ENCODE measurements around the gene FAM13A. TPM values are rescaled to one million over a fixed set of nuclear protein-coding genes. Genes with fewer than 3 reads are reported as not detected.

Gene FAM13A
- total RNA-seq, 1 donor from 2014 or later = 51.2 TPM

- Mint-ChIP-seq H3K36me3 (ENCODE audit: unreplicated experiment) (peaks cover 4% of the 10 kb centered on the region), H3K27me3 (ENCODE audit: unreplicated experiment) (no peaks in the 10 kb centered on the region), H3K27ac (ENCODE audit: unreplicated experiment) (no peak overlapping the region), H3K9me3 (ENCODE audit: unreplicated experiment) (peaks cover 1% of the 10 kb centered on the region), H3K4me1 (ENCODE audit: low read depth, unreplicated experiment) (peaks cover 5% of the 10 kb centered on the region), H3K4me3 (ENCODE audit: unreplicated experiment) (no peak overlapping the region)
- no peak for DNase-seq
- no peak for TF ChIP-seq CTCF (IDR thresholded peaks at IDR 0.05; ENCODE audit: partially characterized antibody, unreplicated experiment)
Observed at GRCh38 chr4:88750369-88750768, 306.6 kb downstream of the FAM13A start.

DNA sequence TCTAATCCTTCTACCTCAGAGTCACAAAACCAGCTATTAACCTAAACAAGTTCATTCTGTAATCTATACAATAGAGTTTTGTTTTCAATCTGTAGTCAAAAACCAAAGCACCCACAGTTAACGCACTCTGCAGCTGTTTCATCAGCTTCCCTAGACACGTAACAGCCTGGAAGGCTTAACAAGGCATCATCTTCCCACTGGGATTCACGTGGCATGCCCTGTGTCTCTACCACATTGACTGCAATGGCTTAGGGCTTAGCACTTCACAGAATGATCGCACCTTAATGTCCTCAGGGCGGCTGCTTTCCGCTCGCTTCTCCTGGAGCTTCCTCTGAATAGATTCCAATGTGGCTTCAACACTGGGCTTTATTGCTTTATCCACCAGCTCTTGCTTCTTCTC is 309.6 kb downstream of the FAM13A start:
- Mint-ChIP-seq H3K4me3 (ENCODE audit: unreplicated experiment) (no peak overlapping the region), H3K4me1 (ENCODE audit: low read depth, unreplicated experiment) (no peaks in the 10 kb centered on the region), H3K27me3 (ENCODE audit: unreplicated experiment) (no peaks in the 10 kb centered on the region), H3K36me3 (ENCODE audit: unreplicated experiment) (peaks cover 4% of the 10 kb centered on the region), H3K9me3 (ENCODE audit: unreplicated experiment) (peaks cover 1% of the 10 kb centered on the region), H3K27ac (ENCODE audit: unreplicated experiment) (no peak overlapping the region)
- TF ChIP-seq CTCF (IDR thresholded peaks at IDR 0.05; ENCODE audit: partially characterized antibody, unreplicated experiment) = no peak
- DNase-seq = no peak

DNA sequence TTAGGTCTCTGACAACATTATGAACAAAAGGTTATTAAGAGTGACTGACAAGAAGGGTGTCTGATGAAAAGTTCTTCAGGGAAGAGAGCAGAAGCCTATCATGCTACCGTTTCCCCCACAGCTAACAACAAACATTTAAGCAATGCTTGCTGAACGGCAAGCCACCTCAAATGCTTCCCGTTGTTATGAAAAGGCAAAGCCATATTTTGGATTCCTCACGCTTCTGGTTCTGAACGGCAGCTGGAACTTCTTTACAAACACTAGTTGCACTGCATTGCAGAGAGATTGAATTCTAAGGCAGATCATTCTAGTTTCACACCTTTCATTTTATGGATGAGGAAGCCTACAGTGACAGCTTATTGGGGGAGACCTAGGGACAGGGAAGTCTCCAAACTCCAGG is 310.8 kb downstream of the FAM13A start:
- Mint-ChIP-seq H3K9me3 (ENCODE audit: unreplicated experiment) (peaks cover 1% of the 10 kb centered on the region), H3K36me3 (ENCODE audit: unreplicated experiment) (peaks cover 4% of the 10 kb centered on the region), H3K4me3 (ENCODE audit: unreplicated experiment) (no peak overlapping the region), H3K27me3 (ENCODE audit: unreplicated experiment) (no peaks in the 10 kb centered on the region), H3K4me1 (ENCODE audit: low read depth, unreplicated experiment) (no peaks in the 10 kb centered on the region), H3K27ac (ENCODE audit: unreplicated experiment) (no peak overlapping the region)
- no peak for TF ChIP-seq CTCF (IDR thresholded peaks at IDR 0.05; ENCODE audit: partially characterized antibody, unreplicated experiment)
- no peak for DNase-seq

DNA sequence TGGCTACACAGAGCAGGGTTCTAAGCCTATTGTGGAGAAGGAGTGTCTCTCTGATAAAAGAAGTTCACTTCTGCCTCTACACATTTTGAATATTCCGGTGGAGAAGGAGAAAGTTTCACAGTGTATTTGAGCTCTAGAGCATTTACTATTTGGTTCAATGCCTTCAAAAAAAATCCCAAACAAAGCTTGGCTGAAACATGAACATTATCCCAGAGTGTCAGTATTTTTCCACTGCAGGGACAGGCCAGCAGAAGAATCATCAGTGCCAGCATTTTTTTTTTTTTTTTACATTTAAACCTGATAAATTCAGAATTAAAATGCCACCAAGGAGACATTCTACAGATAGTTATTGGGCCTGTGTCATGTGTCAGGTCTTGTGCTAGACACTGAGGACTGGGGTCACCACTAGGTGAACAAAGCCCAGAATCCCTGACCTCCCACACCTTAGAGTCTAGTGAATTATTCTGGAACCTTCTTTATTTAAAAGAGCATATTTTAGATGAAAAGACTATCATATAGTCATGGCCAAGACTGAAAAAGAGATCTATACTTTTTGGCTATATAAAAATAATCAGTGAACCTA is 311.3 kb downstream of the FAM13A start:
- H3K27me3 Mint-ChIP-seq (ENCODE audit: unreplicated experiment) = no peaks in the 10 kb centered on the region
- no peak for TF ChIP-seq CTCF (IDR thresholded peaks at IDR 0.05; ENCODE audit: partially characterized antibody, unreplicated experiment)
- peaks cover 1% of the 10 kb centered on the region for H3K9me3 Mint-ChIP-seq (ENCODE audit: unreplicated experiment)
- H3K27ac Mint-ChIP-seq (ENCODE audit: unreplicated experiment) = no peak overlapping the region
- H3K4me3 Mint-ChIP-seq (ENCODE audit: unreplicated experiment) = no peak overlapping the region
- peaks cover 4% of the 10 kb centered on the region for H3K36me3 Mint-ChIP-seq (ENCODE audit: unreplicated experiment)
- DNase-seq = no peak
- H3K4me1 Mint-ChIP-seq (ENCODE audit: low read depth, unreplicated experiment) = no peaks in the 10 kb centered on the region

DNA sequence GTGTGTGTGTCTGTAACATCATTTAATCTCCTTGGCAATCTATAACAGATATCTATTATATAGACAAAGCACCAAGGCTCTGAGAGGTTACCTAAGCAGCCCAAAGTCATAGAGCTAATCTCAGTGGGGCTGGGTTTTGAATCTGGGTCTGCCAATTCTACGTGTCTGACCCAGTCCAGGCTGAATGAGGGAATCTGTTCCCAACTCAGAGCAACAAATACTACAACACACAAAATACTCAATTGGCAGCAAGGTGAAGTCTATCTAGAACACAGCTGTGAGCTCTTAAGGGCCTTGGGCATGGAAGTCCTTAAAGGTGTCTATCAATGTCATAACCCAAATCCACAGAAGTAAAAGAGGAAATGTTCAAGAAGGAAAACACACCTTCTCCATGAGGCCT is 311.8 kb downstream of the FAM13A start:
- no peak for TF ChIP-seq CTCF (IDR thresholded peaks at IDR 0.05; ENCODE audit: partially characterized antibody, unreplicated experiment)
- Mint-ChIP-seq H3K4me1 (ENCODE audit: low read depth, unreplicated experiment) (no peaks in the 10 kb centered on the region), H3K27me3 (ENCODE audit: unreplicated experiment) (no peaks in the 10 kb centered on the region), H3K4me3 (ENCODE audit: unreplicated experiment) (no peak overlapping the region), H3K9me3 (ENCODE audit: unreplicated experiment) (no peaks in the 10 kb centered on the region), H3K27ac (ENCODE audit: unreplicated experiment) (no peak overlapping the region), H3K36me3 (ENCODE audit: unreplicated experiment) (peaks cover 1% of the 10 kb centered on the region)
- DNase-seq = no peak
